Measurements from ENCODE around the gene CROCC2.

Gene CROCC2

DNA sequence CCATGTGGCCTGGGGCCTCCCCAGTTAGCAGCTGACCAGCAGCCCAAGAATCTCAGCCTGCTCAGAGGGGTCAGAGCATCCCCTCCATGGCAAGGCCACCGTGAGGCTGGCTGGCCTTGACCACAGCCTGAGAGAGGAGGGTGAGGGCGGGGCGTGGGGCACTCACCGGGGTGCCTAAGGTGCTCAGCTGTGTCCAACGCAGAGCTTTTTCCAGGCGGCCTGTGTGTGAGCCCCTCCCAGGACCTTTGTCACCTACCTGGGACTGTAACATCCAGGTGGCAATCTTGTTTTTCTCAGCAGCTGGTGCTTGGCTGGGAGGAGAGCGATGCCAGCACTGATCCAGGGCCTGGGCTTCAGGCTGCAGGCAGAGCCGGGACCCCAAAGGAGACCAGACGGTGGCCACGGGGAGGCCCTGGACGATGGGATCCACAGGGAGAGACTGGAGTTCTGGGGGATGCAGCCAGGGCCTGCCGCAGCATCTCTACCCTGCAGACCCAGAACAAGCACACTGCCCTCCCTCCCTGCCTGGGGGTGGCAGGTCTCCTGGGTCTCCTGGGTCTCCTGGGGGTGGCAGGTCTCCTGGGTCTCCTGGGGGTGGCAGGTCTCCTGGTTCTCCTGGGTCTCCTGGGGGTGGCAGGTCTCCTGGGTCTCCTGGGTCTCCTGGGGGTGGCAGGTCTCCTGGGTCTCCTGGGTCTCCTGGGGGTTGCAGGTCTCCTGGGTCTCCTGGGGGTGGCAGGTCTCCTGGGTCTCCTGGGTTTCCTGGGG, 104.6 kb downstream of the CROCC2 start:
- no peak for TF ChIP-seq EZH2phosphoT487 (IDR thresholded peaks at IDR 0.05; ENCODE audit: borderline replicate concordance, low read length)
- H3K79me2 ChIP-seq (ENCODE audit: control insufficient read depth, low read length) = no peaks in the 10 kb centered on the region
- no peak overlapping the region for H3K4me2 ChIP-seq (ENCODE audit: low read length)
- H3K27ac ChIP-seq (ENCODE audit: low read depth, low read length) = no peak overlapping the region
- no peak overlapping the region for H3K4me3 ChIP-seq (ENCODE audit: low read length)
- no peaks in the 10 kb centered on the region for H3F3A ChIP-seq (ENCODE audit: control insufficient read depth, insufficient read depth)
- no peaks in the 10 kb centered on the region for H3K9me2 ChIP-seq (replicated peaks; ENCODE audit: control insufficient read depth, low read length)
- no peaks in the 10 kb centered on the region for H3K27me3 ChIP-seq (ENCODE audit: control insufficient read depth, low read length)
- no peaks in the 10 kb centered on the region for H3K4me1 ChIP-seq (ENCODE audit: control insufficient read depth, low read length)
- no peaks in the 10 kb centered on the region for H3K36me3 ChIP-seq (ENCODE audit: control insufficient read depth, low read length)
- H3K9me3 ChIP-seq (ENCODE audit: control insufficient read depth, insufficient read depth, low read length) = 0 out of 2 replicates have a peak, but pooled peaks cover 2% of the 10 kb centered on the region
- no peaks in the 10 kb centered on the region for H4K20me1 ChIP-seq (ENCODE audit: control insufficient read depth, insufficient read depth, low read depth, low read length)

DNA sequence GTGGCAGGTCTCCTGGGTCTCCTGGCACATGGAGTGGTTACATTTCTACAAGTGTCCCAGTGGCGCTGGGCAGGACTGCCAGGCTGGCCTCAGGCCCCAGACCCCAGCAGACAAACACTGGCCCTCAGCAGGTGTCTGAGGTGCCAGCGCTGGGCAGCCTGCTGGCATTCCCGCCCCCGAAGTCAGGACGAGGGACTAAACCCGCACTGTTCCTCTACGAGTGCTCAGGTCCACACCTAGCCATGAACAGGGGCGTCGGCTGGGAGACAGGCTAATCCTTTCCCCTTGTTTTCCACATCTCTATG, 105.1 kb downstream of the CROCC2 start:
- H3K27ac ChIP-seq (ENCODE audit: low read depth, low read length) = no peak overlapping the region
- H3K9me3 ChIP-seq (ENCODE audit: control insufficient read depth, insufficient read depth, low read length) = no peaks in the 10 kb centered on the region
- no peaks in the 10 kb centered on the region for H4K20me1 ChIP-seq (ENCODE audit: control insufficient read depth, insufficient read depth, low read depth, low read length)
- no peaks in the 10 kb centered on the region for H3K27me3 ChIP-seq (ENCODE audit: control insufficient read depth, low read length)
- no peaks in the 10 kb centered on the region for H3K79me2 ChIP-seq (ENCODE audit: control insufficient read depth, low read length)
- no peak for TF ChIP-seq EZH2phosphoT487 (IDR thresholded peaks at IDR 0.05; ENCODE audit: borderline replicate concordance, low read length)
- TF ChIP-seq, protein P1, sequence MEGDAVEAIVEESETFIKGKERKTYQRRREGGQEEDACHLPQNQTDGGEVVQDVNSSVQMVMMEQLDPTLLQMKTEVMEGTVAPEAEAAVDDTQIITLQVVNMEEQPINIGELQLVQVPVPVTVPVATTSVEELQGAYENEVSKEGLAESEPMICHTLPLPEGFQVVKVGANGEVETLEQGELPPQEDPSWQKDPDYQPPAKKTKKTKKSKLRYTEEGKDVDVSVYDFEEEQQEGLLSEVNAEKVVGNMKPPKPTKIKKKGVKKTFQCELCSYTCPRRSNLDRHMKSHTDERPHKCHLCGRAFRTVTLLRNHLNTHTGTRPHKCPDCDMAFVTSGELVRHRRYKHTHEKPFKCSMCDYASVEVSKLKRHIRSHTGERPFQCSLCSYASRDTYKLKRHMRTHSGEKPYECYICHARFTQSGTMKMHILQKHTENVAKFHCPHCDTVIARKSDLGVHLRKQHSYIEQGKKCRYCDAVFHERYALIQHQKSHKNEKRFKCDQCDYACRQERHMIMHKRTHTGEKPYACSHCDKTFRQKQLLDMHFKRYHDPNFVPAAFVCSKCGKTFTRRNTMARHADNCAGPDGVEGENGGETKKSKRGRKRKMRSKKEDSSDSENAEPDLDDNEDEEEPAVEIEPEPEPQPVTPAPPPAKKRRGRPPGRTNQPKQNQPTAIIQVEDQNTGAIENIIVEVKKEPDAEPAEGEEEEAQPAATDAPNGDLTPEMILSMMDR (IDR thresholded peaks at IDR 0.05; ENCODE audit: low read depth, low read length, poor library complexity, severe bottlenecking) = no peak
- H3K36me3 ChIP-seq (ENCODE audit: control insufficient read depth, low read length) = no peaks in the 10 kb centered on the region
- no peak overlapping the region for H3K4me3 ChIP-seq (ENCODE audit: low read length)
- no peak overlapping the region for H3K4me2 ChIP-seq (ENCODE audit: low read length)
- no peaks in the 10 kb centered on the region for H3F3A ChIP-seq (ENCODE audit: control insufficient read depth, insufficient read depth)
- H3K4me1 ChIP-seq (ENCODE audit: control insufficient read depth, low read length) = no peaks in the 10 kb centered on the region
- no peaks in the 10 kb centered on the region for H3K9me2 ChIP-seq (replicated peaks; ENCODE audit: control insufficient read depth, low read length)

DNA sequence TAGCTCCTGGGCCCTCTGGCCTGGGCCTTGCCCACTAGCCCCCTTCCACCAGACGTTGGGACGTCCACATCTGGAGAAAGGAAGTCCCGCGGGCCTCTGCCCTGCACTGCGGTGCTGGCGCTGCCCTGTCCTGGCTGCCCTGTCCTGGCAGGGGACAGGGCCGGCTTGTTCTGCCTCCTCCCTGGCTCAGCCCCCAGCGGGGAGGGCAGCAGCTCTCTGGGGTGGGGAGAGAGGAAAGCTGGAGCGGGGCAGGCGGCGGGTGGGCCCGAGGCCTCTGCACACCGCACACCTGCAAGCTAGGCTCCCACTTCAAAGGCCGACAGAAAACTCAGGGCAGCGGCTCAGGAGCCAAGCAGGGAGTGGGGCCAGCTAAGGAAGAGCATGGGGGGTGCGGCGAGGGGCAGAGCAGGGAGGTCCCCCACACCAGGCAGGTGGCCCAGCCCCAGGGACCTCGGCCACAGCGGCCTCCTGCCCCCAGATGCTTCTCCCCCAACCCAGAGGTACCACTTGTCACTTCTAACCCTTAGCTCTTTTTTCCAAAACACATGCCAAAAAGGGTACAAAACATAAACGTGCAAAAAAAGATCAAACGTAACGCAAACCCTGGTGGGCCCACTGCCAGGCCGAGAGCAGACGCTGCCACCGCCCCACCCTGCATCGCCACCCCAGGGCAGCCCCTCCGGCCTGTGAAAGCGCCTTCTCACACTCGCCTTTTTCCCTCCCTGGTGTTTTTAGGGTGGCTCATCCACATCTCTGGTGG, 105.8 kb downstream of the CROCC2 start:
- H3K9me2 ChIP-seq (replicated peaks; ENCODE audit: control insufficient read depth, low read length) = no peaks in the 10 kb centered on the region
- no peaks in the 10 kb centered on the region for H3K27me3 ChIP-seq (ENCODE audit: control insufficient read depth, low read length)
- no peaks in the 10 kb centered on the region for H3K79me2 ChIP-seq (ENCODE audit: control insufficient read depth, low read length)
- no peak overlapping the region for H3K4me2 ChIP-seq (ENCODE audit: low read length)
- H3K4me3 ChIP-seq (ENCODE audit: low read length) = no peak overlapping the region
- no peaks in the 10 kb centered on the region for H3K9me3 ChIP-seq (ENCODE audit: control insufficient read depth, insufficient read depth, low read length)
- H4K20me1 ChIP-seq (ENCODE audit: control insufficient read depth, insufficient read depth, low read depth, low read length) = no peaks in the 10 kb centered on the region
- TF ChIP-seq, protein P1 (IDR thresholded peaks at IDR 0.05; ENCODE audit: low read depth, low read length, poor library complexity, severe bottlenecking) = no peak
- no peak for TF ChIP-seq EZH2phosphoT487 (IDR thresholded peaks at IDR 0.05; ENCODE audit: borderline replicate concordance, low read length)
- H3F3A ChIP-seq (ENCODE audit: control insufficient read depth, insufficient read depth) = no peaks in the 10 kb centered on the region
- no peaks in the 10 kb centered on the region for H3K4me1 ChIP-seq (ENCODE audit: control insufficient read depth, low read length)
- no peaks in the 10 kb centered on the region for H3K36me3 ChIP-seq (ENCODE audit: control insufficient read depth, low read length)
- no peak overlapping the region for H3K27ac ChIP-seq (ENCODE audit: low read depth, low read length)

DNA sequence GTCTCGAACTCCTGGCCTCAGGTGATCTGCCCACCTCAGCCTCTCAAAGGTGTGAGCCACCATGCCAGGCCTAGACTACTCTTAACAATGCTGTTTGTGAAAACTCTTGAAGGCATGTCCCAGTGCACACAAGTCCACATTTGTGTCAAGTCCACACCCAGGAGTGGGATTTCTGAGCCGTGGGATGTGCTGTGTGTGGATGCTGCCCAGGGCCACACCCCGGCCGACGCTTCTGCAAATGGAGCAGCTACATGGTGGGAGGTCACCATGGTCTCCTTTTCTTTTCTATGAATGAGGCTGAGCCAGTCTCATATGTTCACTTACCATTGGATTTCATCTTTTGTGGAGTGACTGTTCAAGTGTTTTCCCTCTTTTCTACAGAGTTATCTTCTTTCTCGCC, 108.1 kb downstream of the CROCC2 start:
- H3K27ac ChIP-seq (ENCODE audit: low read depth, low read length) = no peak overlapping the region
- H3K4me3 ChIP-seq (ENCODE audit: low read length) = no peak overlapping the region
- no peaks in the 10 kb centered on the region for H3F3A ChIP-seq (ENCODE audit: control insufficient read depth, insufficient read depth)
- no peaks in the 10 kb centered on the region for H3K4me1 ChIP-seq (ENCODE audit: control insufficient read depth, low read length)
- TF ChIP-seq, protein P1 (IDR thresholded peaks at IDR 0.05; ENCODE audit: low read depth, low read length, poor library complexity, severe bottlenecking) = no peak
- TF ChIP-seq EZH2phosphoT487 (IDR thresholded peaks at IDR 0.05; ENCODE audit: borderline replicate concordance, low read length) = no peak
- H3K9me2 ChIP-seq (replicated peaks; ENCODE audit: control insufficient read depth, low read length) = no peaks in the 10 kb centered on the region
- H4K20me1 ChIP-seq (ENCODE audit: control insufficient read depth, insufficient read depth, low read depth, low read length) = no peaks in the 10 kb centered on the region
- no peaks in the 10 kb centered on the region for H3K27me3 ChIP-seq (ENCODE audit: control insufficient read depth, low read length)
- H3K79me2 ChIP-seq (ENCODE audit: control insufficient read depth, low read length) = no peaks in the 10 kb centered on the region
- H3K4me2 ChIP-seq (ENCODE audit: low read length) = no peak overlapping the region
- H3K9me3 ChIP-seq (ENCODE audit: control insufficient read depth, insufficient read depth, low read length) = no peaks in the 10 kb centered on the region
- H3K36me3 ChIP-seq (ENCODE audit: control insufficient read depth, low read length) = no peaks in the 10 kb centered on the region
